ENCODE data around the gene RNF157.

GRCh38 chr17:76125922-76126321, 114.4 kb downstream of the RNF157 start:
- TF ChIP-seq CTCF (IDR thresholded peaks at IDR 0.05), result no peak
- TF ChIP-seq EP300 (IDR thresholded peaks at IDR 0.05), result no peak

All from ovary (tissue), 3 donors.